ENCODE measurements around the gene ZFP36. TPM values are rescaled to one million over a fixed set of nuclear protein-coding genes. Genes with fewer than 3 reads are reported as not detected.

ZFP36 gene
- polyA plus RNA-seq, 4 donors = 20.3 to 59.1 (median 38.2) TPM

DNA sequence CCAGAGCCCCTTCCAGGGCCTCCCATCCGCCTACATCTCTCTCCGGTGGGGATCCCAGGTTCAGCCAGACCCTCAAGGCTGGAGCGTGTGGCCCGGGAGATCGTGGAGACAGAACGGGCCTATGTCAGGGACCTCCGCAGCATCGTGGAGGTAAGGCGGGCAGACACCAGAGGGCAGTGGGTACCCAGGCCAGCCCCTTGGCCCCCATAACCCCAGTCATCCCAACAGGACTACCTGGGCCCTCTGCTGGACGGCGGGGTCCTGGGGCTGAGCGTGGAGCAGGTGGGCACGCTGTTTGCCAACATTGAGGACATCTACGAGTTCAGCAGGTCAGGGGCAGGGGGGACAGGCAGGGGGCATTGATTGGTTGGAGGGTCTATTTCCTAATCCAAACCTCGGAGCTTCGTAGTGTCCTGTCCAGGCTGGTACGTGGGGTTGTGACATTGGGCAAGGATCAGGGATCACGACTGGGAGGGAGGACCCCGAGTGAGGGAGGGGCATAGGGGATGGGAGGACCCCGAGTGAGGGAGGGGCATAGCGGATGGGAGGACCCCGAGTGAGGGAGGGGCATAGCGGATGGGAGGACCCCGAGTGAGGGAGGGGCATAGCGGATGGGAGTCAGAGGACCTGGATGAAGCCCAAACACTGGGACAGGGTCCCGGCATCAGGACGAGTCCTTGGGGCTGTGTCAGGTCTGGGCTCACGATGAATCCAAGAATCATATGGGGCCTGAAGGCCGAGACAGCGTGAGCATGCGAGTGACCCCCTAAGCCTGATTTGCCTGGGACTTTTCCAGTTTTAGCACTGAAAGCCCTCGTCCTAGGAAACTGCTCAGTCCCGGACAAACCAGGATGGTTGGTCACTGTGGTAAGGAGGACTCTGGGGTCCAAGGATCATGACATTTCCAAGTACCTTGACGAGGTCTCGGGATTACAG, 8.7 kb downstream of the ZFP36 start:
- DNase-seq (ENCODE audit: low read depth in 4 of 4, low spot score in 3 of 4) = no peak

DNA sequence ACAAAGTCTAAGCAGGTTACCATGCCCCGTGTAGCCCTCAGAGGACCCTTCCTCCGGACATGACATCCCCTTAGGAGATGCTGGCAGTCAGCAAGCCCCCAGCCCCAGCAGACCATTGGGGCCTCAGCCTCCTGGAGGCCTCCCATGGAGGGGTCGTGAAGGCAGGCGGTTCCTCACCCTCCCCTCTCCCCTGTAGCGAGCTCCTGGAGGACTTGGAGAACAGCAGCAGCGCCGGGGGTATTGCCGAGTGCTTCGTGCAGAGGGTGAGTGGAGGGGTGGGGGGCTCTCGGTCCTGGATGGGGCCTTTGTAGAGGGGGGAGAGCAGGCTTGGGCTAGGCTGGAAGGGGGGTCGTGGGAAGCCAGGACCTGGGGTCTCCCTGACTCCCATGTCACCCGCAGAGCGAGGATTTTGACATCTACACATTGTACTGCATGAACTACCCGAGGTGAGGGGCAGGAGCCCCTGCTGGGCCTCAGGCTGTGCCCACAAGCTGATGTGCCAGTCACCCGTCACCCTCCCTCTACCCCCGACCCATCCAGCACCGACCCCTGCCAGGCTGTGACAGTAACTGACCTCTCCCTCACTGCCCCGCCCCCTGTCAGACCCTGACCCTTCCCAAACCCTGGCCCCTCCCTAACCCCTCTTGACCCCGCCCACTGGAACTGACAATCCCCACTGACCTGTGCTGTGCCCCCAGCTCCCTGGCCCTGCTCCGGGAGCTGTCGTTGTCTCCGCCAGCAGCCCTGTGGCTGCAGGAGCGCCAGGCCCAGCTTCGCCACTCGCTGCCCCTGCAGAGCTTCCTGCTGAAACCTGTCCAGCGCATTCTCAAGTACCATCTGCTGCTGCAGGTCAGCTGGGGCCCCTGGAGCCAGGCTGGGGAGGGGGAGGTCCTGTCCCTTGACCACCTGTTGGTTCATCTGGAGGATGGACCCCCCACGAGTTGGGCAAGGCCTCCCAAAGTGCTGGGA, 9.8 kb downstream of the ZFP36 start:
- no peak for DNase-seq (ENCODE audit: low read depth in 4 of 4, low spot score in 3 of 4)

DNA sequence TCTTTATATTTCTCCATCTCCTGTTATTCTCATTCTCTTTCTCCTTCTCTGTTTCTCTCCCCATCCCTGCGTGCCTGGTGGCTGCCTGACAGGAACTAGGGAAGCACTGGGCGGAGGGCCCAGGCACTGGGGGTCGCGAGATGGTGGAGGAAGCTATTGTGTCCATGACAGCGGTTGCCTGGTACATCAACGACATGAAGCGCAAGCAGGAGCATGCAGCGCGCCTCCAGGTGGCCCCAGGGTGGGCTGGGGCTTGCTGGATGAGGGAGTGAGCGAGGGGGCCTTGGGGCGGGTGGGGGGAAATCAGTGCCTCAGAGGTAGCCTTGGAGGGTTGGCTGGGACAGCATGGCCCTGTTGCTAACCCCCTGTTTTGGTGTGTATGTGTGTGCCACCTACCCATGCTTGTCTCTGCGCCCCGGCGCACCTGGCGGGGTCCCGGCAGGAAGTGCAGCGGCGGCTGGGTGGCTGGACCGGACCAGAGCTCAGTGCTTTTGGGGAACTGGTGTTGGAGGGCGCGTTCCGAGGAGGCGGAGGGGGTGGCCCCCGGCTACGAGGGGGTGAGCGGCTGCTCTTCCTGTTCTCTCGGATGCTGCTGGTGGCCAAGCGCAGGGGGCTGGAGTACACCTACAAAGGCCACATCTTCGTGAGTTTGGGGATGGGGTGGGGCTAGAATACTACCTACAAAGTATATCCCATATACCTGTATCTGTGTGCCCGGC, 11.0 kb downstream of the ZFP36 start:
- no peak for DNase-seq (ENCODE audit: low read depth in 4 of 4, low spot score in 3 of 4)

DNA sequence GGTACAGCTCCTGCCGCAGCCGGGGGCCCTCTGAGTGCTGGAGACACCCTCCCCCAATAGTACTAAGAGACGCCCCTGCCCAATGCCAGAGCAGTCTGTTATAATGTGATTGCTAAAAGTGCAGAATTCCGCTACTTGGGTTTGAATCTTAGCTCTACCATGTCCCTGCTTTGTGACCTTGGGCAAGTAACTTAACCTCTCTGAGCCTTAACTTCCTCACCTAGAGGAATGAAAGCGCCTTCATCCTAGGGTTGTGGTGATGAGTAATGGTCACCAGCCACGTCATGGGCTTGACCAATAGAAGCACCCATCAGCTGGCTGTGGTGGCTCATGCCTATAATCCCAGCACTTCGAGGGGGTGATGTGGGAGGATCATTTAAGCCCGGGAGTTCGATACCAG, 12.4 kb downstream of the ZFP36 start:
- DNase-seq (ENCODE audit: low read depth in 4 of 4, low spot score in 3 of 4) = no peak

DNA sequence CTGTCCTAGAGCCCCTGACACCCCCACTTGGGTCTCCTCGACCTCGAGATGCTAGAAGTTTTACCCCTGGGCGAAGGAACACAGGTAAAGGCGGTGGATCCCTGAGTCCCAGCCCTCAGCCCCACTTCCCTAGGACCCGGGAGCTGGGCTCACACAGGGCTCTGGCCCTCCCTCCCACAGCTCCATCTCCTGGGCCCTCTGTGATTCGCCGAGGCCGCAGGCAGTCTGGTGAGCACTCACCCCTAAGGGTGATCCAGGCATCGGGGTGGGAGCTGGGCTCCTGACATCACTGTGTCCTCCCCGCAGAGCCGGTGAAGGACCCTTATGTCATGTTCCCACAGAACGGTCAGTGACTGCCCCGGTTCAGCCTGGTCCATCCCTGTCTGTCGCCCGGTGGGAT, 14.1 kb downstream of the ZFP36 start:
- DNase-seq (ENCODE audit: low read depth in 4 of 4, low spot score in 3 of 4) = no peak

DNA sequence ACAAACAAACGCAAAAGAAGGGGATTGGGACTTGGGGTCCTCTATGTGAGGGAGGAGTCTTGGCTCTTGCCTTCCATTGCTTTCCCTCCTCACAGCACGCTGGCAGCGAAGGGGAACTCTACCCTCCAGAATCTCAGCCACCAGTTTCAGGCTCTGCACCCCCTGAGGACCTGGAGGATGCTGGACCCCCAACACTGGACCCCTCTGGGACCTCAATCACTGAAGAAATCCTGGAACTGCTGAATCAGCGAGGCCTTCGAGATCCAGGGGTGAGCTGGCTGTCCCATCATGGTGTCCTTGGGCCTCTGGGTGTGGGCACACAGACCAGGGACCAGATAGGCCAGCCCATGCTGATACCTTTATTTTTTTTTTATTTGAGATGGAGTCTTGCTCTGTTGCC, 15.4 kb downstream of the ZFP36 start:
- no peak for DNase-seq (ENCODE audit: low read depth in 4 of 4, low spot score in 3 of 4)

DNA sequence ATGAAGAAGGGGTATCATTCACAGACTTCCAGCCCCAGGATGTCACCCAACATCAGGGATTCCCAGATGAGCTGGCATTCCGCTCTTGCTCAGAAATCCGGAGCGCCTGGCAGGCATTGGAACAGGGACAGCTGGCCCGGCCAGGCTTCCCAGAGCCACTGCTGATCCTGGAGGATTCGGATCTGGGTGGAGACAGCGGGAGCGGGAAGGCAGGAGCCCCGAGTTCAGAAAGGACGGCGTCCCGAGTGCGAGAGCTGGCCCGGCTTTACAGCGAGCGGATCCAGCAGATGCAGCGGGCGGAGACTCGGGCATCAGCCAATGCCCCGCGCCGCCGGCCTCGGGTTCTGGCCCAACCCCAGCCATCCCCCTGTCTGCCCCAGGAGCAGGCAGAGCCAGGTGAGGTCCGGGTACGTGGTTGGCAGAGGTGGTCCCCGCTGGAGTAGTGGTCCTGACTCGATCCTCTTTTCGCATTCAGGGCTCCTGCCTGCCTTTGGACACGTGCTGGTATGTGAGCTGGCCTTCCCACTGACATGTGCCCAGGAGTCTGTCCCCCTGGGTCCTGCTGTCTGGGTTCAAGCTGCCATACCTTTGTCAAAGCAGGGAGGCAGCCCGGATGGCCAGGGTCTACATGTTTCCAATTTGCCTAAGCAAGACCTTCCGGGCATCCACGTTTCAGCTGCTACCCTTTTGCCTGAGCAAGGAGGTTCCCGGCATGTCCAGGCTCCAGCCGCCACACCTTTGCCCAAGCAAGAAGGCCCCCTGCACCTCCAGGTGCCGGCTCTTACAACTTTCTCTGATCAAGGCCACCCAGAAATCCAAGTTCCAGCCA, 16.8 kb downstream of the ZFP36 start:
- no peak for DNase-seq (ENCODE audit: low read depth in 4 of 4, low spot score in 3 of 4)

DNA sequence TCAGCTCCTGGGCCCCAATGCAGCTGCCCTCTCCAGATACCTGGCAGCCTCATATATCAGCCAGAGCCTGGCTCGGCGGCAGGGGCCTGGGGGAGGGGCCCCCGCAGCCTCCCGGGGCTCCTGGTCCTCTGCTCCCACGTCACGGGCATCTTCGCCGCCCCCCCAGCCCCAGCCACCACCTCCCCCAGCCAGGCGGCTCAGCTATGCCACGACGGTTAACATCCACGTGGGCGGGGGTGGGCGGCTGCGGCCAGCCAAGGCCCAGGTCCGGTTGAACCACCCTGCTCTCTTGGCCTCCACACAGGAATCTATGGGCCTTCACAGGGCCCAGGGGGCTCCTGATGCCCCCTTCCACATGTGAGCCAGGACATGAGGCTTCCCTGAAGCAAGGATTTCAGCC, 18.3 kb downstream of the ZFP36 start:
- DNase-seq (ENCODE audit: low read depth in 4 of 4, low spot score in 3 of 4) = no peak

DNA sequence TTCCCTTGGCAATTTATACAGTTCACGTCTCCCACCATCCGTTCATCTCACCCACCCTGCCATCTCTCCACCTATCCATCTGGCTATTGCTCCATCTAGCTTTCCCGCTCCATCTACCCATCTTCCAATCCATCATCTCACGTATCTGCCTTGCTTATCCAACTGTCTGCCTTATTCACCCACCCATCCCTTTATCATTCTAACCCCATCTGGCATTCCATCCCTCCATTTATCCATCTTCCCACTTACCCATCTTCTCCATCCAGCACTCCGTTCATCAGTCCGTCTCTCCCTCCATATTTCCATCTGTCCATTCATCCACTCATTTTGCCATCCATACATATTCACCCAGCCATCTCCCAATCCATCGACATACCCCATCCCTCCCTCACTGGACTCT, 19.1 kb downstream of the ZFP36 start:
- no peak for DNase-seq (ENCODE audit: low read depth in 4 of 4, low spot score in 3 of 4)

DNA sequence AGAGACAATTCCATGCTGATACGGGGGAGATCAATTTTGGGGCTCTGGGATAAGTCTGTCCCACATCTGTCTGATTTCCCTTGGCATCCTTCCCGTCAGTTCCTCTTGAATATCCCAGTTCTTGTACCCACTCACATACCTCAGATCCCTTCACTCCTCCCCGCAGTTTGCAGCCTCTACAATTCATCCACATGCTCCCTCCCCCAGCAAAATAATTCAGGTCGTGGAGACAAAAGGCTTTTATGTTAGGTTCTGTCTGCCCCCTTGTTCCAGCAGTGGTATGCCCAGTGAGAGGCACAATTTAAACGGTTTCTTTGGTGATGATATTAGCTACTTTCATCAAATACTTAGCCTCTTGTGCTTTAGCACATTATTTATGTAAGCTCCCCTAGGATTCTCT, 19.5 kb downstream of the ZFP36 start:
- no peak for DNase-seq (ENCODE audit: low read depth in 4 of 4, low spot score in 3 of 4)

DNA sequence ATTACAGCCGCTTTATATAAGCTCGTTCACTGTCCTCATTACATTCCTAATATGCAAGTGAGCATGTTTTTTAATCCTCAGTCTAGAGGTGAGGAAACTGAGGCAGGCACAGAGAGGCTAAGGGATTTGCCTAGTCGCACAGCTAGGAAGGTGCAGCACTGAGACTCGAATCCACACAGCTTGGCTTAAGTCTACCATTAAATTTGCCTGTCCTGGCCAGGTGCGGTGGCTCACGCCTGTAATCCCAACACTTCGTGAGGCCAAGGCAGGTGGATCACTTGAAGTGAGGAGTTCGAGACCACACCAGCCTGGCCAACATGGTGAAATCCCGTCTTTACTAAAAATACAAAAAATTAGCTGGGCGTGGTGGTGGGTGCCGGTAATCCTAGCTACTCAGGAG, 21.1 kb downstream of the ZFP36 start:
- no peak for DNase-seq (ENCODE audit: low read depth in 4 of 4, low spot score in 3 of 4)

DNA sequence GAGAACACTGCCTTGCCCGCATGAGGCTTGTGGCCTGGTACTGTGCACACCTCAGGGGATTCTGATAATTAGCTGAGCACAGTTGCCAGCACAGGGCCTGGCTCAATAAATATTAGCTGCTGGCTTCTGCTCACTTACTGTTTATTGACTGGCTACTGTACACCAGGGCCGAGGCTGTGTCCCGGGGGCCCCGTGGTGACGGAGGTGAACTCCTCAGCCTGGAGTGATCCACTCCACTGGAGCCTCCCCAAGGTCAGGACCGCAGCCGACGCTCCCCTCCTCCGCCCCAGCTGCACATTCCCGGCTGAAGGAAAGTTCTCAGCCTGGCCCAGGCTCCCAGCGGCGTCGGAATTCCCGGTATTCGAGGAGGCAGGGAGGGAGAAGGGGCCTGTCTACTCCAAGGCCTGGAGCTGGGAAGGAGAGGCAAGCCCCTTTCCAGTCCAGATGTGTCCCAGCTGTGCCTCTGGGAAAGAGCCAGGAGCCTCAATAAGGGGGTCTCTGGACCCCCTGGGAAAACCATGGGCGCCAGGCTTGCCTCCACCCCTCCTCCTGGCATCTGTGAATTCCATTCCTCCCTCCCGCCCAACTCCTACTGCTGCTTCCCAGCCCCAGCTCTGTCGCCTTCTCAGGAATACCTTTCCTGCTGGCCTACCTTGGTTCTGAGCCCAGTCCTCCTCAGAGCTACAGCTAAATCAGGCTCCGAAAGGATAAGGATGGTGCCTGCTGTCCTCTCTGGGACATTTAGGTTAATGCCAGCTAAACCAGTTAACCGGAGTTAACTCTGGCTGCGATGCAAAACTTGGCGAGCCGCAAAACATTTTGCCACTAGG, 21.9 kb downstream of the ZFP36 start:
- peak in 2 of 4 donors; percentile 85 to 86 for DNase-seq (ENCODE audit: low read depth in 4 of 4, low spot score in 3 of 4)

DNA sequence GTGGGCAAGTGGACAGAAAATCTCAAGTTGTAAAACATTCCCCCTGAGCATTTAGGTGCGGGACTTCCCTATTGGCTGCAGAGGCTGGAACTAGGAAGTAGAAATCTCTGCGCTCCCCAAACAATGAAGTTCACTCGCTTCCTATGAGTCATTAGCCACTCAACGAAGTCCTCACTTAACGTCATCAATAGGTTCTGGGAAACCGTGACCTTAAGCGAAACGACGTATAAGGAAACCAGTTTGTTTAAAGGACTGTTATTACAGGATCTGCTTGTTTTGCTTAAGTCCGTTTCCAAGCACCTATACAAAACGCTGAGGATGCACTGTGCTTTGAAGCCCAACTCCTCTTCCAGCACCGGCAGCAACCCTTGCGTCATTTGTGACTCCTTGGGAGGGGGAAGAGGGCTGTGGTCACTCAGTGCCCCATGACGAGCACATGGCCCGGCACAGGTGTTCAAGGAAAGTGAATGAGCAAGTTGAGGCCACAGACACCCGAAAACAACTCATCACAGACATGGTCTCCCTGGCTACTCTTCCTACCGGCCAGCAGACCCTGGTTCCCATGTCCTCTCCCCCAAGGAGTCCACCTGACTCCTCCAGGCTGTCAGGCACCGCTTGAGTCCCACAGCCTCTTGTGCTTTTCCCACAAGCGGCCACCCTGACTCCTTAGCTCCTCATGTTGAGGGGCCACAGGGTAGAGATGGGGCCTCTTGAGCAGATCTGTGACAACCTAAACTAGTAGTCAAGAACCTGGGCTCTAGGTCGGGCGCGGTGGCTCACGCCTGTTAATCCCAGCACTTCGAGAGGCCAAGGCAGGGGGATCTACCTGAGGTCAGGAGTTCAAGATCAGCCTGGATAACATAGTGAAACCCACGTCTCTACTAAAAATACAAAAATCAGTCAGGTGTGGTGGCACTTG, 24.3 kb downstream of the ZFP36 start:
- DNase-seq (ENCODE audit: low read depth in 4 of 4, low spot score in 3 of 4) = no peak

DNA sequence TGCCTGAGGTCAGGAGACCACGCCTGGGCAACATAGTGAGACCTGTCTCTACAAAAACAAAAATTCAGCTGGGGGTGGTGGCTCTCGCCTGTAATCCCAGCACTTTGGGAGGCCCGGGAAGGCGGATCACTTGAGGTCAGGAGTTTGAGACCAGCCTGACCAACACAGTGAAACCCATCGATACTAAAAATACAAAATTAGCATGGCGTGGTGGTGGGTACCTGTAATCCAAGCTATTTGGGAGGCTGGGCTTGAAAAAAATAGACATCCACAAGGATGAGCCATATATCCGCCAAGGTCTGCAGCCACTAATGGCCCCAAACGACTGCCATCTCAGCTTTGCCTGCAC, 26.0 kb downstream of the ZFP36 start:
- DNase-seq (ENCODE audit: low read depth in 4 of 4, low spot score in 3 of 4) = no peak

DNA sequence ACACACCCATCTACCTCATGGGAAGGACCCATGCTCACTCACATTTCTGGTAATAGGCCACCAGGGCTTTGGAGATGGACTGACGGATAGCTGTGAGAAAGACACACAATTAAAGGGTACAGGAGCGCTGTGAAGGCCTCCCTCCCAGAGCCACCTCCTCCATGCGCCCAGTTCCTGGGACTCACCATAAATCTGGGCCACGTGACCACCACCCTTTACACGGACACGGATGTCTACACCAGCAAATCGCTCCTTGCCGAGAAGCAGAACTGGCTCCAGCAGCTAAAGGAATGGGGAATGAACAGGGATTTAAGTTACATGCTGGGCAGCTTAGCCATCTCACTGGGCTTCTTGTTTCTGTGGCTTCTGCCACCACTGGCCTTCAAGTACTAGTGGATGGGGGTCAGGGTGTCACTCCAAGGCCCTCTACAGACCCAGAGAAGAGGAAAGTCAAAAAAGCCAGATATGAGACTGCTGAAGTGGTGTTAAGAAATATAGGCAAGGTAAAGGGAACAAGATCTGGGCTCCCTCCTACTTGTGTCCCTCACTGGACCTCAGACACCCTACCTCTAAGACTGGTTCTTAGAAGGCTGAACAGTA, 26.9 kb downstream of the ZFP36 start:
- no peak for DNase-seq (ENCODE audit: low read depth in 4 of 4, low spot score in 3 of 4)

DNA sequence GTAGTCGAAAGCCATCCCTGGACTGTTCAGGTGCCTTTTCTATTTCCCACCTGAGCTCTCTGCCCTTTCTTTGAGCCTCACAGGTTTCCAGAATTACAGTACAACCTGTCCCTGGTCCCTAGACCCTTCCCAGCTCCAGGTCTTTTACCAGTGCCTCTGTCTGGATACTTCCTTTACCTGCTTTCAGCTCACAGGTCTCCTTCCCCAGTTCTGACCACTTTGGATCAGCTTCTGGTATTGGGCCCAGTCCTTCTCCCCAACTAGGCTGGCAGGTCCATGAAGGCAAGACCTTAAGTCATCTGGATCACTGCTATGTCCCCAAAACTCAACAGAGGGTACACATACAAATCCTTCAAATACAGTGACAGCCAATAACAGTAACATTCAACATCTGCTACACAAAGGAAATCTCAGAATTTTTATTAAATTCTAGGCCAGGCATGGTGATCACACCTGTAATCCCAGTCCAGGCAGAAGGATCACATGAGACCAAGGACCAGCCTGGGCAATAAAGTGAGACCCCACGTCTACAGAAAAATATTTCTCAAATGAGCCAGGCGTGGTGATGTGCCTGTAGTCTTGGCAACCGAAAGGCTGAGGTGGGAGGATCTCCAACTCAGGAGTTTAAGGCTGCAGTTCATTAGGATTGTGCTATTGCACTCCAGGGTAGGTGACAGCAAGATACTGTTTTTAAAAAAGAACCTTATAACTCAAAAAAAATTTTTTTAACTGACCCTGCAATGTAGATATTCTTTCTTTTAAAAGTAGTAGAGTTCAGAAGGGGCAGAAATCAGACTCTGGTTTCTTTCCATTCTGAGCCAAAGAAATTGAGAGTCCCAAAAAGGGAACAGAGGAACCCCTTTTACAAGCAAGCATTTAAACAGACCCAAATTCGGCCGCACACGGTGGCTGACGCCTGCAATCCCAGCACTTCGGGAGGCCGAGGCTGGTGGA, 27.8 kb downstream of the ZFP36 start:
- no peak for DNase-seq (ENCODE audit: low read depth in 4 of 4, low spot score in 3 of 4)

All from right renal pelvis (tissue), 4 donors.